Upper lobe of left lung (tissue), 4 donors: ENCODE data around the gene C10orf105.

ENCODE experiments used
- EP300 ChIP-seq, 4 donors: sonication (generic); formaldehyde crosslinking; IDR thresholded peaks; one replicate each; pipeline ENCODE4 v1.5.1; 2017; ENCODE audit warnings: antibody characterized with exemption in 4 of 4, control low read depth in 2 of 4
- POLR2A ChIP-seq, 4 donors: fragments of 450-650 bp; IDR thresholded peaks; one replicate each; pipeline ENCODE4 v1.5.1; 2016 to 2017; ENCODE audit warnings: antibody characterized with exemption in 4 of 4, mild to moderate bottlenecking in 2 of 4
- TF ChIP-seq, protein P1 (sequence below), 6 experiments: fragments of 450-650 bp in 4 of 6; fragments of 200-600 bp in 2 of 6; sonication (generic) in 2 of 6; IDR thresholded peaks; one replicate each; pipeline ENCODE4 v1.5.1; 2016 to 2019; ENCODE audit warnings: antibody characterized with exemption in 6 of 6

DNA sequence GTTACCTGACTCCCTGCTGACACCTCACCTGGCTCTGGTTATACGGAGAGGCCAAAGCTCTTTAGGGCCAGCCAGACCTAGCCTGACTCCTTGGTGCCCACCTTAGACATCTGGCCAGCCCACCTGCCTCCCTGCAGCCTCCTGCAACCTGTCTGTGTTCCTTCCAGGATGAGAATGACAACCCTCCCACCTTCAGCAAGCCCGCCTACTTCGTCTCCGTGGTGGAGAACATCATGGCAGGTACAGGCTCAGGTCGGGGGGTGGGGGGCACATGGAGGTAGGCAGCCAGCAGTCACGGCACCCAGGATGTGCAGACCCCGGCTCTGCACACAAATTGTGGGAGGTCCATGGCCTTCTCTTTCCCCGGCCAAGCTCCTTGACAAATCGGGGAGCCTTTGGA is 32.1 kb downstream of the C10orf105 start:
- TF ChIP-seq EP300 (IDR thresholded peaks at IDR 0.05) (no peak), POLR2A (IDR thresholded peaks at IDR 0.05) (no peak)
- TF ChIP-seq, protein P1, sequence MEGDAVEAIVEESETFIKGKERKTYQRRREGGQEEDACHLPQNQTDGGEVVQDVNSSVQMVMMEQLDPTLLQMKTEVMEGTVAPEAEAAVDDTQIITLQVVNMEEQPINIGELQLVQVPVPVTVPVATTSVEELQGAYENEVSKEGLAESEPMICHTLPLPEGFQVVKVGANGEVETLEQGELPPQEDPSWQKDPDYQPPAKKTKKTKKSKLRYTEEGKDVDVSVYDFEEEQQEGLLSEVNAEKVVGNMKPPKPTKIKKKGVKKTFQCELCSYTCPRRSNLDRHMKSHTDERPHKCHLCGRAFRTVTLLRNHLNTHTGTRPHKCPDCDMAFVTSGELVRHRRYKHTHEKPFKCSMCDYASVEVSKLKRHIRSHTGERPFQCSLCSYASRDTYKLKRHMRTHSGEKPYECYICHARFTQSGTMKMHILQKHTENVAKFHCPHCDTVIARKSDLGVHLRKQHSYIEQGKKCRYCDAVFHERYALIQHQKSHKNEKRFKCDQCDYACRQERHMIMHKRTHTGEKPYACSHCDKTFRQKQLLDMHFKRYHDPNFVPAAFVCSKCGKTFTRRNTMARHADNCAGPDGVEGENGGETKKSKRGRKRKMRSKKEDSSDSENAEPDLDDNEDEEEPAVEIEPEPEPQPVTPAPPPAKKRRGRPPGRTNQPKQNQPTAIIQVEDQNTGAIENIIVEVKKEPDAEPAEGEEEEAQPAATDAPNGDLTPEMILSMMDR (IDR thresholded peaks at IDR 0.05) = no peak
